ENCODE measurements around the gene MACROD2.

DNA sequence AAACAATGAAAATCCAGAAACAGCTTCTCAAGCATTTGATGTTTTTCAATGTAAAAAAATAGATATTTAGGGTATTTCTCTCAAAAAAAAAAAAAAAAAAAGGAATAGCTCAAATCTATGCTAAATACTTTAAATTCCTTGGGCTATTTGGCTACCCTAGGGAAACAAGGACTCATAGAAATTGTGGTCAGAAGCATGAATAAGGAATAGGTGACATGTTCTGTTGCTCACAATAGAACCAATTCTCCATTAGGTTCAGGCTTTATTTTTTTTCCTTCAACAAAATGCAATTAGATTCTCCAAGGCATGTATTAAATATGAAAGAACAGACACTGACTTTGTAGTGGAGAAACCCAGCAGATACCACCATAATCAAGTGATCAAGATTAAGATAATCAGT, 1246.4 kb downstream of the MACROD2 start:
- no peak for TF ChIP-seq RAD21 (IDR thresholded peaks at IDR 0.05; ENCODE audit: low read depth)
- TF ChIP-seq, protein P1, sequence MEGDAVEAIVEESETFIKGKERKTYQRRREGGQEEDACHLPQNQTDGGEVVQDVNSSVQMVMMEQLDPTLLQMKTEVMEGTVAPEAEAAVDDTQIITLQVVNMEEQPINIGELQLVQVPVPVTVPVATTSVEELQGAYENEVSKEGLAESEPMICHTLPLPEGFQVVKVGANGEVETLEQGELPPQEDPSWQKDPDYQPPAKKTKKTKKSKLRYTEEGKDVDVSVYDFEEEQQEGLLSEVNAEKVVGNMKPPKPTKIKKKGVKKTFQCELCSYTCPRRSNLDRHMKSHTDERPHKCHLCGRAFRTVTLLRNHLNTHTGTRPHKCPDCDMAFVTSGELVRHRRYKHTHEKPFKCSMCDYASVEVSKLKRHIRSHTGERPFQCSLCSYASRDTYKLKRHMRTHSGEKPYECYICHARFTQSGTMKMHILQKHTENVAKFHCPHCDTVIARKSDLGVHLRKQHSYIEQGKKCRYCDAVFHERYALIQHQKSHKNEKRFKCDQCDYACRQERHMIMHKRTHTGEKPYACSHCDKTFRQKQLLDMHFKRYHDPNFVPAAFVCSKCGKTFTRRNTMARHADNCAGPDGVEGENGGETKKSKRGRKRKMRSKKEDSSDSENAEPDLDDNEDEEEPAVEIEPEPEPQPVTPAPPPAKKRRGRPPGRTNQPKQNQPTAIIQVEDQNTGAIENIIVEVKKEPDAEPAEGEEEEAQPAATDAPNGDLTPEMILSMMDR (IDR thresholded peaks at IDR 0.05 in 2 of 3, conservative IDR thresholded peaks at IDR 0.05 in 1 of 3; ENCODE audit: borderline replicate concordance in 1 of 3, insufficient read depth in 1 of 3, low read depth in 2 of 3, low read length in 2 of 3): no peak
- no peak for TF ChIP-seq ZNF274 (IDR thresholded peaks at IDR 0.05; ENCODE audit: low read depth, low read length)
- no peak for TF ChIP-seq POLR2A (IDR thresholded peaks at IDR 0.05; ENCODE audit: borderline replicate concordance, extremely low read depth, insufficient read depth, insufficient read length)

All from HCT116 (cell line).